GM18526 (cell line): ENCODE data around the gene IFI27L2.

Experiments used
- POLR2A ChIP-seq: IDR thresholded peaks from 3 replicates; pipeline ENCODE4 v1.6.1; 2011; ENCODE audit not compliant: insufficient read length; ENCODE audit errors: extremely low read depth

The IFI27L2 gene

GRCh38 chr14:94158239-94158883, 29.0 kb upstream of the IFI27L2 start:
- TF ChIP-seq POLR2A = no peak

- no peak for TF ChIP-seq POLR2A
Measured at GRCh38 chr14:94157197-94157596, 27.8 kb upstream of the IFI27L2 start.

- no peak for TF ChIP-seq POLR2A
Measured at GRCh38 chr14:94153750-94154342, 24.4 kb upstream of the IFI27L2 start.

- TF ChIP-seq POLR2A = no peak
Measured at GRCh38 chr14:94152676-94153075, 23.3 kb upstream of the IFI27L2 start.

- TF ChIP-seq POLR2A = no peak
Measured at GRCh38 chr14:94145902-94146527, 16.6 kb upstream of the IFI27L2 start.

GRCh38 chr14:94144765-94145164, 15.4 kb upstream of the IFI27L2 start:
- TF ChIP-seq POLR2A = no peak

- TF ChIP-seq POLR2A = no peak
Measured at GRCh38 chr14:94143711-94144110, 14.3 kb upstream of the IFI27L2 start.

- no peak for TF ChIP-seq POLR2A
Measured at GRCh38 chr14:94143239-94143638, 13.8 kb upstream of the IFI27L2 start.

GRCh38 chr14:94142836-94143235, 13.4 kb upstream of the IFI27L2 start:
- TF ChIP-seq POLR2A = no peak

- no peak for TF ChIP-seq POLR2A
Measured at GRCh38 chr14:94142247-94142646, 12.8 kb upstream of the IFI27L2 start.

GRCh38 chr14:94139421-94139820, 10.0 kb upstream of the IFI27L2 start:
- no peak for TF ChIP-seq POLR2A

- TF ChIP-seq POLR2A = no peak
Measured at GRCh38 chr14:94139006-94139405, 9.6 kb upstream of the IFI27L2 start.

GRCh38 chr14:94138251-94138650, 8.8 kb upstream of the IFI27L2 start:
- no peak for TF ChIP-seq POLR2A

- no peak for TF ChIP-seq POLR2A
Measured at GRCh38 chr14:94136575-94137331, 7.3 kb upstream of the IFI27L2 start.

GRCh38 chr14:94135476-94135875, 6.1 kb upstream of the IFI27L2 start:
- TF ChIP-seq POLR2A = no peak
